GM19238 (cell line): ENCODE results near the gene CD3E.

Source experiments
- DNase-seq: peaks from one replicate; pipeline ENCODE4 v3.0.0; 2011; ENCODE audit warnings: low spot score; ENCODE audit not compliant: insufficient read length

CD3E gene

GRCh38 chr11:118322721-118323120 is 18.2 kb downstream of the CD3E start:
- no peak for DNase-seq

GRCh38 chr11:118325283-118325682 is 20.8 kb downstream of the CD3E start:
- DNase-seq = no peak

- DNase-seq = no peak
These were observed 24.2 kb downstream of the CD3E start for GRCh38 chr11:118328745-118329144.

GRCh38 chr11:118334745-118335144 is 30.2 kb downstream of the CD3E start:
- no peak for DNase-seq

GRCh38 chr11:118338637-118339061 is 34.1 kb downstream of the CD3E start:
- DNase-seq = no peak

GRCh38 chr11:118339281-118339961 is 34.9 kb downstream of the CD3E start:
- no peak for DNase-seq

- no peak for DNase-seq
These were observed 35.9 kb downstream of the CD3E start for GRCh38 chr11:118340449-118340848.

- DNase-seq = no peak
These were observed 36.7 kb downstream of the CD3E start for GRCh38 chr11:118341261-118341660.

- DNase-seq = no peak
These were observed 37.4 kb downstream of the CD3E start for GRCh38 chr11:118341815-118342489.

- no peak for DNase-seq
These were observed 38.1 kb downstream of the CD3E start, which contains the start of gene CD3D for GRCh38 chr11:118342503-118343161. Gene CD3D, minus strand, starts transcription at chr11:118342705. Its CDS starts 98 bp downstream, at chr11:118342607.

GRCh38 chr11:118343248-118343647 is 38.7 kb downstream of the CD3E start:
- no peak for DNase-seq

GRCh38 chr11:118343981-118344515 is 39.5 kb downstream of the CD3E start, which contains the start of gene CD3G:
Gene CD3G, plus strand, starts transcription at chr11:118344344. Its CDS starts 80 bp downstream, at chr11:118344424.
- DNase-seq = no peak

- no peak for DNase-seq
These were observed 44.9 kb downstream of the CD3E start for GRCh38 chr11:118349475-118349874.

- no peak for DNase-seq
These were observed 48.7 kb downstream of the CD3E start for GRCh38 chr11:118353084-118353710.

GRCh38 chr11:118358071-118358470 is 53.5 kb downstream of the CD3E start:
- DNase-seq = no peak

GRCh38 chr11:118359295-118359958 is 54.9 kb downstream of the CD3E start, which contains the start of gene UBE4A:
Gene UBE4A, plus strand, starts transcription at chr11:118359600. Its CDS starts 5,481 bp downstream, at chr11:118365081.
- peak; percentile 75 for DNase-seq

GRCh38 chr11:118364956-118365615 is 60.6 kb downstream of the CD3E start:
- DNase-seq = no peak
